Stimulated activated CD4-positive, alpha-beta T cell treated with anti-CD3 and anti-CD28 coated beads, TNF-alpha, amount 100 ng/mL, for 48 hours (primary cell): ENCODE measurements around the gene CASK.
"Not testable (repeated sequence)": the region's sequence is repeated elsewhere in the genome, so short reads cannot be mapped to it uniquely, and the experiment has no call there.

Source experiments
- DNase-seq, 3 donors: peaks; one replicate each; pipeline ENCODE4 v3.0.0-alpha.2; 2020; ENCODE audit warnings: low read depth in 3 of 3

CASK gene

GRCh38 chrX:41734530-41734929, 188.8 kb downstream of the CASK start:
- DNase-seq = no peak

GRCh38 chrX:41733939-41734338, 189.4 kb downstream of the CASK start:
- DNase-seq = no peak

- DNase-seq = no peak
Observed at GRCh38 chrX:41732260-41732659, 191.1 kb downstream of the CASK start.

GRCh38 chrX:41730081-41730480, 193.3 kb downstream of the CASK start:
- DNase-seq = no peak

GRCh38 chrX:41728125-41728524, 195.2 kb downstream of the CASK start:
- no peak for DNase-seq

GRCh38 chrX:41723826-41724225, 199.5 kb downstream of the CASK start, which contains the start of gene GPR82:
Gene GPR82 (plus strand): TSS chrX:41724181. CDS start chrX:41727027, 2,846 bp downstream.
- no peak for DNase-seq

GRCh38 chrX:41722816-41723618, 200.3 kb downstream of the CASK start:
- no peak for DNase-seq

- DNase-seq = no peak
Observed at GRCh38 chrX:41722214-41722613, 201.1 kb downstream of the CASK start.

GRCh38 chrX:41721590-41721989, 201.8 kb downstream of the CASK start:
- DNase-seq = no peak

- no peak for DNase-seq
Observed at GRCh38 chrX:41720125-41720779, 203.1 kb downstream of the CASK start.

- not testable (repeated sequence) for DNase-seq
Observed at GRCh38 chrX:41719610-41720009, 203.7 kb downstream of the CASK start.

GRCh38 chrX:41718481-41719235, 204.7 kb downstream of the CASK start:
- DNase-seq = no peak

- no peak for DNase-seq
Observed at GRCh38 chrX:41716767-41717473, 206.4 kb downstream of the CASK start.

GRCh38 chrX:41716222-41716621, 207.1 kb downstream of the CASK start:
- no peak for DNase-seq

- no peak for DNase-seq
Observed at GRCh38 chrX:41711021-41711667, 212.2 kb downstream of the CASK start.

- no peak for DNase-seq
Observed at GRCh38 chrX:41708486-41708885, 214.9 kb downstream of the CASK start.

GRCh38 chrX:41707218-41707617, 216.1 kb downstream of the CASK start:
- DNase-seq = no peak

- no peak for DNase-seq
Observed at GRCh38 chrX:41705680-41706374, 217.5 kb downstream of the CASK start.

- no peak for DNase-seq
Observed at GRCh38 chrX:41705042-41705441, 218.3 kb downstream of the CASK start.

- DNase-seq = no peak
Observed at GRCh38 chrX:41703574-41704029, 219.8 kb downstream of the CASK start.

- DNase-seq = no peak
Observed at GRCh38 chrX:41695426-41695825, 227.9 kb downstream of the CASK start.
